Measurements from ENCODE around the gene LCOR.
A peak's percentile ranks its signal among the peaks of the same experiment; 100 is the strongest.

Gene LCOR

GRCh38 chr10:96987141-96987841 lies 155.2 kb downstream of the LCOR start:
- DNase-seq (ENCODE audit: low read depth) = no peak

GRCh38 chr10:96987842-96988175 lies 155.7 kb downstream of the LCOR start:
- no peak for DNase-seq (ENCODE audit: low read depth)

GRCh38 chr10:96988426-96988825 lies 156.3 kb downstream of the LCOR start:
- DNase-seq (ENCODE audit: low read depth) = no peak

- peak; percentile 92 for DNase-seq (ENCODE audit: low read depth)
Measured at GRCh38 chr10:96991313-96991841, 159.3 kb downstream of the LCOR start.

DNA sequence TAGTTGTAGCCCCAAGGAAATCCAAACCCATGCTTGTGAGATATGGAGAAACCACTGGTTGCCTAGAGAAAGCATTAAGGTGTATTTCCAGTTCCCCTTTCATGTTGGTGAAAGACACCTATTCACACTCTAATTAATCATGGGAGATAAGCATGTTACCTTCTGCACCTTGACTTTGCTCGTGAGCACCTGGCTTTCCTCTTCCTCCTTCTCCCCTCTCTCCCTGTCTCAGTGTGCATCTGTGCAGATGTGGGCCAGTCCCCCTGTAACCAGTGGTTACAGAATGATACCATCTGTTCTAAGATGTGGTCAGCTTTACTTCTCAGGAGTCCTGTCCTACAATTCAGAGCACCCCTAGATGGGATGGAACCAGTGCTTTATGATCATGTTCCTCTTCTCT lies 160.6 kb downstream of the LCOR start:
- DNase-seq (ENCODE audit: low read depth) = no peak

DNA sequence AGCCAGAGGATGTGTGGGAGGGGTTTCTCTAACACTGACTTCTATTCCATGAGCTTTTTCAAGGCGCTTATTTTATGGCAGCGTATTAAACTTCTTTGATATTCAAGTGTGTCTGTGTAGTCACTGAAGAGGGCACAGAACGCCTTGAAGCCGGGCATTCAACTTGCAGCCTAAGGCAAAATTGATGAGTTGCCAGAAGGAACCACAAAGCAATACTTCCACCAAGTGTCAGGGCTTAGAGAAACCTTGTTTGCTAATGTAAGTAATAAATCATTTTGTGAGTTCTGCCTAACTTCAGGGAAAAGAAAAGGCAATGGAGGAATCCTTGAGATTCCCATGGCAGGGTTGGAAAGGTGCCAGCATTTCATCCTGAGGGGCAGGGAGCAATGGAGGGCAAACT lies 163.8 kb downstream of the LCOR start:
- DNase-seq (ENCODE audit: low read depth) = peak; percentile 45

GRCh38 chr10:96996275-96996965 lies 164.3 kb downstream of the LCOR start:
- no peak for DNase-seq (ENCODE audit: low read depth)

- peak; percentile 97 for DNase-seq (ENCODE audit: low read depth)
Measured at GRCh38 chr10:96998329-96998888, 166.3 kb downstream of the LCOR start.

DNA sequence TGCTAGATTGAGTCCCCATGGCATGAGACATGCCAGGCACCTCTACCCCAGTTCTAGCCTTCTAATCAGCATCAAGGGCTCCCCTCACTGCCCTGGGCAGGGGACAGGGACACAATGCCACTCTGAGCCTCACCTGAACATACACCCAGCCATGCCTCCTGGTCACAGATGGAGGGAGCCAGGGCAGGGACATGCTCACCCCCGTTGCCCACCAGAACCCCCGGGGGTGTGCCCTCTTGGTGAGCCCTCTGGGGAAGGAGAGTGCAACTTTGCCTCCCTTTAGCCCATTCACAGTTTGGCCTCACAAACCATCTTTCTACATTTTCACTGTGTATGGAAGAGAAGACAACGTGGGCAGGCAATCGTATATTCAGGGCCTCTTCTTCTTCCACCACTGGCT lies 167.2 kb downstream of the LCOR start:
- no peak for DNase-seq (ENCODE audit: low read depth)

DNA sequence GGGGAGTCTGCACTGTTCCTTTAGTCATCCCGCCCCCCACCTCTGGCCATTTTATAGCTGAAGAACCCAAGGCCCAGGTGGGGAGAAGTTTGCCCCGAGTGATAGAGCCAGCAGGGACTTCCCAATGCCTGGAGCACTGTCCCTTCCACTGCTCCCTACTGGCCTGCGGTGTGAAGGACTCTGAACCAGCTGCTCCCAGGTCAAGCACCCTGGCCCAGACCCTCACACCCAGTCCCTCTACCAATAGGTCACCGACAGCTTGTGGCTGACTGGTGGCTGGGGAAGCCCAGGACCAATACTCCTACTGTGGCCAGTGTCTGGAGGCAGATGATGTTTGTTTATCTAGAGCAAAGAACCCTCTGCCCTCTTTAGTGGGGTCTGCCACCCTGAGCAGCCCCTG lies 167.9 kb downstream of the LCOR start:
- DNase-seq (ENCODE audit: low read depth) = no peak

DNA sequence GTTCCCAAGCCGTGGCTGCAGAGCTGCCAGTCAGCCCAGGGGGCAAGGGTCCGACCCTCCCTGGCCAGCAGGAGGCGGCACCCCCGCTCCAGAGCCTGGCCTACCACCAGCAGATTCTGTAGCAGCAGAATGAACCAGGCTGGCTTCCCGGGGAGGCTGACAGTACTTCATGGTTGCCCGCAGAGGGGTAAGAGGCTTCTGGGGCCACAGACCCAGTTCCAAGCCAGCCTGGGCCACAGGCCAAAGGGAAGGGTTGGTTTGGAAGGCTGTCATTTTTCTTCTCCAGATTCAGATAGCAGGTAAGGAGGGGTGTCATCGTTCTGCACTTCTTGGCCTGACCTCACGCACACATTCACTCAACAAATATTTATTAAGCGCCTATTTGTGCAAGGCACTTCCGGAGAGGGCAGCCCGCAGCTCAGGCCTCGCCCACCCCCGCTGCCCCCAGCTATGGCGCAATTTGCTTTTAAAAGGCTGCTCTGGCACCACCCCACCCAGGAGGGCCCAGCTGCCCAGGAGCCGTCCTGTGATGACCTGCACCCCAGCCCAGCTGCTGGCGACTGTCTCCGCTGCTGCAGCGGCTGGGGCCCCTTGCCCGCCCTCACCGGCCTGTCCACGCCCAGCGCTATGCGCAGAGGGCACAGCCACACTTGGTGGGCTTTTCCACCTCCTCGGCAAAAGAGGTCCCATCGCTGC lies 168.5 kb downstream of the LCOR start:
- no peak for DNase-seq (ENCODE audit: low read depth)

- DNase-seq (ENCODE audit: low read depth) = no peak
Measured at GRCh38 chr10:97001183-97001991, 169.3 kb downstream of the LCOR start.

- DNase-seq (ENCODE audit: low read depth) = no peak
Measured at GRCh38 chr10:97002670-97003069, 170.6 kb downstream of the LCOR start.

GRCh38 chr10:97003151-97003803 lies 171.2 kb downstream of the LCOR start:
- DNase-seq (ENCODE audit: low read depth) = no peak

DNA sequence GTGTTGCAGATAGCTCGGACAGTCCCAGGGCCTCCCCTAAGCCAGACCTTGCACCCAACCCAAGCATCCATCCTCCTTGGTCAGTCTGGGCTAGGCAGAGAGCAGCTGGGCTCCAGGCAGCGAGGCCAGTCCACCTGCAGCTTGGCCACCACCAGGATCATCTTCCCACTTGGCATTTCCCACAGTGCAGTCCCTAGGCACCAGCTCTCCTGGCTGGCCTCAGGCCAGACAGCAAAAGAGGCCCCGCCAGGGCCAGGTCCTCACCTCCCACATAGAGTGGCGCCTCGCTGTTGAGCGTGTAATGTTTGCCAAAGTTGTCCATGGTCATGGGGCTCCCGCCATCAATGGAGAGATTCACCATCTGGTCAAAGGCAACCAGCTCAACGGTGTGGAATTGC lies 171.7 kb downstream of the LCOR start:
- no peak for DNase-seq (ENCODE audit: low read depth)

- no peak for DNase-seq (ENCODE audit: low read depth)
Measured at GRCh38 chr10:97004591-97004990, 172.5 kb downstream of the LCOR start.

- DNase-seq (ENCODE audit: low read depth) = no peak
Measured at GRCh38 chr10:97005349-97005748, 173.3 kb downstream of the LCOR start.

GRCh38 chr10:97006364-97006763 lies 174.3 kb downstream of the LCOR start:
- DNase-seq (ENCODE audit: low read depth) = no peak

GRCh38 chr10:97007417-97007816 lies 175.3 kb downstream of the LCOR start:
- DNase-seq (ENCODE audit: low read depth) = no peak

GRCh38 chr10:97010695-97011206 lies 178.7 kb downstream of the LCOR start:
- DNase-seq (ENCODE audit: low read depth) = no peak

DNA sequence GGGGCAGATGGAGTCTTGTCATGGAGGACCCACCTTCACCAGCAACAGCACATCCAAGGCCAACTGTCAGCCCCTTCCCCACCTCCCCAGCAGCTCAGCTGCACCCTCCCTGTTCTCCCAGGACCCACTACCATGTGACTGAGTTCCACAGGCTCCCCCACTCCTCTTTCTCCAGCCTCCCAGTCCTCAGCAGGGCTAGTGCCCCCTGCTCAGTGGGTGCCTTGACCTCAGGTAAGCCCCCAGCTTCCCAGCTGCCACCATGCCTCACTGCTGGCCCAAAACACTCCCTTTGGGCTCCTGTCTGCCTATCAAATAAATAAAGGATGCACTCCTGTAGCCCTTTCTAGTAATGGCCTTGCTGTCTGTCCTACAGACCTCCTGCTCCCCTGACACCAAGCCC lies 179.3 kb downstream of the LCOR start:
- DNase-seq (ENCODE audit: low read depth) = no peak

Measured in iris pigment epithelial cell (primary cell).